OCI-LY3 (cell line): Measurements from ENCODE around the gene TNFRSF21.

Experiments used
- H2AFZ ChIP-seq: fragments of 200-600, 300-600 bp; shearing (Covaris generic); 2 replicates; pipeline ENCODE4 v1.6.0; 2014; ENCODE audit warnings: antibody characterized with exemption, low read depth, low read length
- H3K27ac ChIP-seq: fragments of 200-600, 300-600 bp; sonication (generic); 2 replicates; pipeline ENCODE4 v1.5.1; 2014; ENCODE audit warnings: mild to moderate bottlenecking, low read length, moderate library complexity, mixed read lengths
- H3K27me3 ChIP-seq: fragments of 200-600, 300-600 bp; sonication (generic); 2 replicates; pipeline ENCODE4 v1.6.1; 2014; ENCODE audit warnings: low read depth, low read length, mixed read lengths
- H3K36me3 ChIP-seq: fragments of 200-600, 300-600 bp; sonication (generic); replicated peaks from 2 replicates; pipeline ENCODE3; 2014; ENCODE audit warnings: low read depth, low read length, mixed read lengths
- H3K4me1 ChIP-seq: fragments of 300-600, 200-600 bp; sonication (generic); 2 replicates; pipeline ENCODE4 v1.6.1; 2014; ENCODE audit warnings: low read length, mixed read lengths
- H3K4me2 ChIP-seq: fragments of 200-600, 300-600 bp; sonication (generic); 2 replicates; pipeline ENCODE4 v1.6.1; 2014; ENCODE audit warnings: low read length, mixed read lengths
- H3K4me3 ChIP-seq: fragments of 300-600, 200-600 bp; sonication (generic); 2 replicates; pipeline ENCODE4 v1.5.1; 2014; ENCODE audit warnings: antibody characterized with exemption, mild to moderate bottlenecking, low read length, moderate library complexity
- H3K79me2 ChIP-seq: fragments of 300-600, 200-600 bp; shearing (Covaris generic); 2 replicates; pipeline ENCODE4 v1.6.1; 2014; ENCODE audit warnings: mild to moderate bottlenecking, low read length, mixed read lengths
- H3K9ac ChIP-seq: fragments of 300-600, 200-600 bp; shearing (Covaris generic); 2 replicates; pipeline ENCODE4 v1.6.0; 2014; ENCODE audit warnings: mild to moderate bottlenecking, low read length, moderate library complexity
- H3K9me3 ChIP-seq: fragments of 200-600, 300-600 bp; shearing (Covaris generic); 2 replicates; pipeline ENCODE4 v1.6.1; 2014; ENCODE audit warnings: low read length, mixed read lengths; ENCODE audit not compliant: insufficient read depth
- H4K20me1 ChIP-seq: fragments of 200-600, 300-600 bp; sonication (generic); 2 replicates; pipeline ENCODE4 v1.6.1; 2016; ENCODE audit warnings: low read length, mixed read lengths; ENCODE audit not compliant: insufficient read depth
- CTCF ChIP-seq: fragments of 200-600, 300-600 bp; sonication (generic); IDR thresholded peaks from 2 replicates; pipeline ENCODE4 v1.5.1; 2014; ENCODE audit warnings: antibody characterized with exemption, low read length, low read depth
- EZH2phosphoT487 ChIP-seq: fragments of 200-600 bp; shearing (Covaris generic); IDR thresholded peaks from 2 replicates; pipeline ENCODE4 v1.6.1; 2018; ENCODE audit warnings: antibody characterized with exemption, mixed run types, low read depth

TNFRSF21 gene

GRCh38 chr6:47197682-47198640 lies 111.7 kb downstream of the TNFRSF21 start:
- peak overlapping the region; percentile 72 for H2AFZ ChIP-seq
- H3K27me3 ChIP-seq, result no peaks in the 10 kb centered on the region
- H3K36me3 ChIP-seq, result no peaks in the 10 kb centered on the region
- H3K9ac ChIP-seq, result peak overlapping the region; percentile 8; the same call in 1 of the 2 replicates
- peak overlapping the region; percentile 58 for H3K4me3 ChIP-seq
- H3K27ac ChIP-seq, result no peak overlapping the region
- no peaks in the 10 kb centered on the region for H4K20me1 ChIP-seq
- H3K4me2 ChIP-seq, result peak overlapping the region; percentile 53
- H3K4me1 ChIP-seq, result peaks cover 10% of the 10 kb centered on the region
- no peak for TF ChIP-seq CTCF
- no peak for TF ChIP-seq EZH2phosphoT487
- H3K79me2 ChIP-seq, result no peaks in the 10 kb centered on the region
- H3K9me3 ChIP-seq, result no peaks in the 10 kb centered on the region

DNA sequence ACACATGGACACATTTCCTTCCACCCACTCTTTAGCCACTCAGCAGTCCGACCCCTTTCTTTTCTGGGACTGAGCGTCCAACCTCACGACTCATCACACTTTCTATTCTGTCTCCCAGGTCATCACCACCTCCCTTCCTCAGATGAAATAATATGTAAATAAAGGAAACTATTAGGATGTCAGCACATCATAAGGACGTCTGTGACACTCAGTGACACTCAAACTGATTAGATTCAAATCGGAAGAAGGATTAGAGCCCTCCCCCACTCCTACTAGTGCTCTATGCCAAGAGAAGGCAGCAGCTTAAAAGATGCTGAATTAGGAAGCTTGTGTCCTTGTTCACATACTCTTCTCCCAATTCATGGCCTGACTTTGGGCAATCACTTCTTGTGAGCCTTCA lies 113.6 kb downstream of the TNFRSF21 start:
- Histone ChIP-seq H3K4me1 (peaks cover 8% of the 10 kb centered on the region), H3K27me3 (no peaks in the 10 kb centered on the region), H3K9ac (no peak overlapping the region), H3K27ac (no peak overlapping the region), H3K9me3 (no peaks in the 10 kb centered on the region), H3K36me3 (no peaks in the 10 kb centered on the region), H3K79me2 (no peaks in the 10 kb centered on the region), H2AFZ (no peak overlapping the region; the same call in 1 of the 2 replicates), H3K4me3 (no peak overlapping the region), H4K20me1 (no peaks in the 10 kb centered on the region), H3K4me2 (no peak overlapping the region)
- TF ChIP-seq EZH2phosphoT487 (no peak), CTCF (no peak)

DNA sequence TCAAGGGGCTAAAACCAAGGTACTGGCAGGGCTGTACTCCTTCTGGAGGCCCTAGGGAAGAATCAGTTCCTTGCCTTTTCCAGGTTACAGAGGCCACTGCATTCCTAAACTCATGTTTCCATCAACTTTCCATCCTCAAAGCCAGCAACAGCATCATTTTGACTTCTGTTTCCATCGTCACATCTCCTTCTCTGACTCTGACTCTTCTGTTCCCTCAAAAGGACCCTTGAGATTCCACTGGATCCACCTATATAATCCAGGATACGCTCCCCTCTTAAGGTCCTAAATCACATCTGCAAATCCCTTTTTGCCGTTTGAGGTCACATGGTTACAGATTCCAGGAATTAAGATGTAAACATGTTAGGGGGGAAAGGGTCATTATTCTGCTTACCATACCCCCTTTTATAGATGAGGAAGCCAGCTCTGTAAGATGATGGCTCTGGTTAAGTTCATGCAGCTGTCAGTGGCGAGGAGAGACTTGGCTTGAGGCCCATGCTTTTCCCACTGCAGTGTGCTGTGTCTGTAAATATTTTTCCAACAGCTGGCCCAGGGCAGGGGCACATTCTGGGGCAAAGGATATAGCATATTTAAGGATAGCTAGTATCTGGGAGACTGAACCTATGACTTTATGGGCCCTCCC lies 114.6 kb downstream of the TNFRSF21 start:
- H3K79me2 ChIP-seq, result no peaks in the 10 kb centered on the region
- H3K9ac ChIP-seq, result no peak overlapping the region
- H3K4me1 ChIP-seq, result peaks cover 8% of the 10 kb centered on the region
- H3K4me2 ChIP-seq, result no peak overlapping the region
- H2AFZ ChIP-seq, result no peak overlapping the region
- H3K27ac ChIP-seq, result no peak overlapping the region
- no peaks in the 10 kb centered on the region for H3K27me3 ChIP-seq
- no peaks in the 10 kb centered on the region for H3K36me3 ChIP-seq
- no peaks in the 10 kb centered on the region for H4K20me1 ChIP-seq
- H3K4me3 ChIP-seq, result no peak overlapping the region
- TF ChIP-seq CTCF (no peak), EZH2phosphoT487 (no peak)
- no peaks in the 10 kb centered on the region for H3K9me3 ChIP-seq

DNA sequence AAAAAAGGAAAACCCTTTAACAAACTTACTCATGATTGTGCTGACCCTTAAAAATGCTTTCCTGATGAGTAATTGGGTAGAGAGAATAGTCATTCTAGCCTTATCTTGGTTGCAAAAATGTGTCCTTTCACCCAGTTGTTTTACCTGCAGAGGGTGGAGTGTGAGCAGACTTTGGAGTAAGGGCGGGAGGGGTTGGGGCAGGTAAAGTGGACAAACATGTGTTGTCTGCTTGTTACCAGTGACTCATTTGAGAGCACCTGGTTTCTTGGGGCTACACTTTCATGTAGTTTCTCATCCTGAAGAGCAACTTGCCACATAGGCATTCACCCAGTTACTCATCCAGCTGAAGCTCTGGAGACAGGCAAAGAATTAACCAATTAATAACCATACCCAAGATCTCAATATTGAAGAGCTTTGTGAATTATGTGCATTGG lies 121.1 kb downstream of the TNFRSF21 start:
- Histone ChIP-seq H3K79me2 (no peaks in the 10 kb centered on the region), H3K9ac (no peak overlapping the region), H3K36me3 (no peaks in the 10 kb centered on the region), H3K27me3 (no peaks in the 10 kb centered on the region), H4K20me1 (no peaks in the 10 kb centered on the region), H3K9me3 (no peaks in the 10 kb centered on the region), H3K4me1 (no peaks in the 10 kb centered on the region), H2AFZ (no peak overlapping the region), H3K27ac (no peak overlapping the region), H3K4me2 (no peak overlapping the region), H3K4me3 (no peak overlapping the region)
- TF ChIP-seq EZH2phosphoT487 (no peak), CTCF (no peak)
